NCI-H82 treated with DMSO at 0.1 percent for 48 hours (cell line): ENCODE data around the gene SLIT1.

ENCODE experiments used
- DNase-seq: peaks from one replicate; lab custom pipeline; 2025; ENCODE audit not compliant: unreplicated experiment; lab: John Stamatoyannopoulos, UW

The SLIT1 gene

DNA sequence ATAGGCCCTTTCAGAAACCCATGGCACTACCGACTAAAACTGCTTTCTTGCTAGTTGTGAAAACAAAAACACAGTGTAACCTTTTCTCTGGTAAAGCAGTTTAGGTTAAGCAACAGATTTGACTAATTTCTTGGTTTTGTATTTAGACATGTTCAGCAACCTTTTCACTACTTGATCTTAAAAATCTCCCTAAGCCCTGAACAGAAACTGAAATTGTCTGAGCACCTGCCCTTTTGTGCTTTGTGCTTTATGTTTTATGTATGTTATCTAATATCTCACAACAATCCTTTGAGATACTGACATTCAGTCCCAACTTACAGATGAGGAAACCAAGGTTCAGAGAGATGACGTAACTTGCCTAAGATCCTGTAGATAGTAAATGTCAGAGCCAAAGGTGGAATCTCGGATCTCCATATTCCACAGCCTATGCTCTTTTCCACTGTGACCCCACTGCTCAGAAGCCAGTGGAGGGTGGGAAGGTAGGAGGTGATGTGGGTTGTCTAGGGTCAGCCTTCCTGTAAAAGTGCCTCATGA lies 207.1 kb downstream of the SLIT1 start:
- DNase-seq: no peak

DNA sequence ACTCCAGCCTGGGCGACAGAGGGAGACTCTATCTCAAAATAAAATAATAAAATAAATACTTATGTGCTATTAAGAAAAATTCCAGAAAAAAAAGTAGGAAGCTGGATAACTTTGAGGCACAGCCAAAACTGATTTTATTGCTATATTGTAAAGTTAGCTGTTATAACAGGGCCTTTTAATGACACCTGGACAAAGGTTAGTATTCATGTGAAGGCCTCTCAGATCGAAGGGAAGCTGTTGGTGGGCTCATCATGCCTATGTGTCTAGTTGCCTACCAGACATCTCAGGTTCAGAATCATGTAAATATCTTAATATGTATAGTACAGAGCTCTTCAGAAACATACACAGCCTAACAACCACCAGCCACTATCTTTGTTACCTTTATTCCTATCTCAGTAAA lies 210.6 kb downstream of the SLIT1 start:
- no peak for DNase-seq

DNA sequence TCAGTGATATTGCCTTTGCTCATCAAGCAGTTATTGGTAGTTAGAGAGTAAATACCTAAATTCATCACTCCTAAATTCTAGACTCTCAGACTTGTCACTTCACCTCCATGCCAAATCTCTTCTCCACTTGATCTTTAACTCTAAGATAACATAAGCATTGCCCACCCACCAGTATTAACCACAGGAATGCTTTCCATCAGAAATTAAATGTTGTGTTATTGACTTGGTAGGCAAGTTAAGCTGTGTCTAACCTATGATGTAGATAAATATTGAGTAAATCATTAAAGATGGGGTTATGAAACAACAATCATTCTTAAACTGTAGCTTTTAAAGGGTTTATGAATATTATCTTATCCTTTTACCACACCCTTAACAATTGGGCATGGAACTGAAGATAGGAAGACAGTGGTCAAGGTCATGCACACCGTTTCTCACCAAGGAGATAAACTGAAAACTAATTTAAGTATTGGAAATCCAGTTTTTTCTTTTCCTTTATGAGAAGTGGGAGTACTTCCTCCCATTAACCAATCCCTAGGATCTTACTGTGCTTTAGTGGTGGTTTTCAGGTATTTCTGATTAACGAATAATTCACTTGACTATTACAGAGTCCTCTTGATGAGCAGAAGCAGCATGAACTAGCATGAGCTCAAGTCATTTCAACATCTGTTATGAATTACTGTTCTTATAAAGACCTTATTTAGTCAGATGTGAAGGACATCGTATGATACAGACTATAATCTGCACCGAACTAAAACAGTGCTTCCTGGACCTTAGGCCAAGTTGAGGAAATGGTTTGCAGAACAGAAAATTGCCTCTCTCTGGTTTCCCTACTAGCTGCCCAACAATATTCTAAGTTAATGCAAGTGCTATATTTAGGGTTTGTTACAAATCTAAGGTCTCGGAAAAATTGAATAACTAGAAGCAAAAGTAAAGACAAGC lies 211.7 kb downstream of the SLIT1 start:
- no peak for DNase-seq

DNA sequence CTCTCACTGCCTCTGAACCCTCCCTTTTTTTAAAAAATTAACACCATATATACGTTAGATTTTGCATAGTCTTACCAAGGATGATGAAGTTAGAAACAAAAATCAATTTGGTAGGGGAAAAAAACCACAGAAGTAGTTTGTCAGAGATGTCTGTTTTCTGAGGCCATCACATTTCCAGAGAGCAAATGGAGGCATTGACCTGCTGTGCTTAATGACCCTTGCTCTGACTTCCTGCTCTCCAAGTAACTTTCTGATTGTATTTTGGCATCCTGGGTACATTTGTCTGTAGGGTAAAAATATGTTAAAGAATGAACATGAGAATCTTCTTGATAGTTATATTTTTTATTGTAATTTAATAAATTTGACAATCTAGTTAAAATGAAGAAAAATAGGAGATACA lies 213.5 kb downstream of the SLIT1 start:
- DNase-seq: no peak

DNA sequence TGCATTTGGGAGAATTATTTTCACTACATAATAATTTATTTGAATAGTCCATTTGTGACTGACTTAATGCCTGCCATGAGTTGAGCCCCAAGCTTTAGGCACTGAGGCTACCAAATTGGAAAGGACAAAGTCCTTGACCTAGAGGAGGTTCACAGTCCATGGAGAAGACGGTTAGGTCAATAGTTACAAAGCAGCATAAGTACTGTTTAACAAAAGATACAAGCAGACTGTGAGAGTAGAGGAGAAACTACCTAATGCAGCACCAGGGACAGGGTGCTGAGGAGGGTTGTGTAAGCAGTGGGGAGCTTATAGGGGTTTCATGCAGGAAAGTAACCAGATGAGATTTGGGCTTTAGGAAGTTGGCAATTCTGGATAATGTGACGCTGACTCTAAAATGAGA lies 214.4 kb downstream of the SLIT1 start:
- no peak for DNase-seq

DNA sequence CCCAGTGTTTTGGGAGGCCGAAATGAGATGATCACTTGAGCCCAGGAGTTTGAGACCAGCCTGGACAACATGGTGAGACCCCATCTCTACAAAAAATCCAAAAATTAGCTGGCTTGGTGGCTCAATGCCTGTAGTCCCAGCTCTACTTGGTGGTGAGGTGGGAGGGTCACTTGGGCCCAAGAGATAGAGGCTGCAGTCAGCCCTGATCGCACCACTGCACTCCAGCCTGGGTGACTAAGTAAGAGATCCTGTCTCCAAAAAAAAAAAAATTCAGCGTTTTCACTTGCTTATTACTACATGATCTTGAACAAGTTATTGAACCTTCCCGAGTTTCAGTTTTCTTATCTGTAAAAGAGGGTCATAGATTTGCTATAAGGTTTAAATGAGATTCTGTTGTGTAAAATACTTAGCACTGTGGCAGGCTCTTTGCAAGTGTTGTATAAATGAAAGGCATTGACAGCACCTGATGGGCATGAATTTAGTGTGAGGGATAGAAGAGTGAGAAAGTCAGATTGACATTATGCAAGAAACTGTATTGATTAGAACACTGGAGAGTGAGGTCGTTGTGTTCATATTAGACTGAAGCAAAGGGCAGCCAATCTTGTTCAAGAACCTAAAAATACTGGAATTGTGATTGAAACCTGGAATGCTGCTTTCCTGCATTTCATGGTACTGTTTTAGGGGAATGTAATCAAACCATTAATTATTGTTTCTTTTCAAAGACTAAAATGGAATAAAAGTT lies 216.9 kb downstream of the SLIT1 start:
- no peak for DNase-seq

DNA sequence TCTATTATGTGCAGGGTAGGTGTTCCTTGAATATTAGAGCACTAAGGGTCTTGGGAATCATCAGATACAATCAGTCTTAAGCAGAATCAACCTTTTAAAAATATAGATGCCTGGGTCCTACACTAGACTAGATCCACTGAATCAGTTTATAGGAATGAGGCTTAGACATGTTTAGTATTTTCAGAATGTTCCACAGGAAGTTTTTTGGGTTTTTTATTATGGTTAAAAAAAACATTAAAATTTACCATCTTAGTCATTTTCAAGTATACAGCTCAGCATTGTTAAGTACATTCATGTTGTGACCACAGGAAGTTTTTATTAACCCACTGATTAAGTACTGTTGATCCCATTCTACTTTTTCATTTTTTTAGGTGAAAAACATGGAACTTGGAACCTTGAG lies 217.9 kb downstream of the SLIT1 start:
- no peak for DNase-seq

DNA sequence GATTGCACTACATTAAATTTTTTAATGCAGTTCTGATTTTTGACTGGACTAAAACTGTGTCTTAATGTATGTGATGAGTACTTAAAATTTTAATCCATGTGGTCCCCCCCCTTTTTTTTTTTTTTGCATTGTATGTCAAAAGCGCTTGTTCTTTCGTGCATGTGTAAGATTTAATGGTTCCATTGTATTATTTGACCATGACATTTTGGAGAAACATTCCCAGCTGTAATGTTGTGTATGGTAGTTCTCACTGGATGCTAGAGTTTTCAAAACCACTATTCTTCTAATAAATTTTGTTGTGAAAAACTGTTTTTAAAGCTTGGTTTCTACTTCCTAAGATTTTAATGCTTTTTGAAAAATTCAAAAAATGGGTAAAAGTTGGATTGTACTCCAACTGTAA lies 221.6 kb downstream of the SLIT1 start:
- DNase-seq: no peak

DNA sequence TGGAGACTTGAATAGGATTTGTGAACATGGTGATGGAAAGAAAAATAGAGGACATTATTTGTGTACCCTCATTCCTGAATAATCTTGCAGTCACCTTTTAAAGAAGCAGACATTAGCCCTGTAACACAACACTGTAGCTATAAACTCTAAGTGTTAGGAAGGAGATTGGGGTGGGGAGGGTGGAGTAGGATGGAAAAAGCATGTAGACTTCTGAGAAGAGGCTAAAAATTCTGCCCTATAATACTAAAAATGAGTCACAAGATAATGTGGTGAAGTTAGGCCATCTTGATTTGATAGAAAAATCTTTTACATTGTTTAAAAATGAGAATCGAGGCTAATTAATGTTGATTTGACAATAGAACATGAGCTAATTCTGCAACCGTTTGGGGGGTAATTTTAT lies 224.9 kb downstream of the SLIT1 start:
- no peak for DNase-seq

DNA sequence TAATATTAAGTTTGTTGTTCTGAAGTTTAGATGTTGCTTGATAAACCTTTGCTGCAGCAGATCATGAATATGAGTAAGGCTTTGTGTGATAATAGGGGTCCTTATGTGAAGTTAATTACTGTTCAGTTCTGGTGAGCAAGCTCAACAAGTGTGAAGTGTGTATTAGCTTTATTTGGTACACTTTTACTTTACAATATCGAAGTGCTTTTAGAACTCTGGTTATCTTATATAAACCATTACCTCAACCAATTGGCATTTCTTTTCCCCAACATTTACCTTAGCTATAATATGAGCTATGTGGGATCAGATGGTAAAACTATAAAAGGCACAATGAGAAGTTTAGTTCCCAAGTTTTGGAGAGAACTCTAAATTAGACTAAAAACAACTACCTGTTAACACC lies 226.0 kb downstream of the SLIT1 start:
- no peak for DNase-seq

DNA sequence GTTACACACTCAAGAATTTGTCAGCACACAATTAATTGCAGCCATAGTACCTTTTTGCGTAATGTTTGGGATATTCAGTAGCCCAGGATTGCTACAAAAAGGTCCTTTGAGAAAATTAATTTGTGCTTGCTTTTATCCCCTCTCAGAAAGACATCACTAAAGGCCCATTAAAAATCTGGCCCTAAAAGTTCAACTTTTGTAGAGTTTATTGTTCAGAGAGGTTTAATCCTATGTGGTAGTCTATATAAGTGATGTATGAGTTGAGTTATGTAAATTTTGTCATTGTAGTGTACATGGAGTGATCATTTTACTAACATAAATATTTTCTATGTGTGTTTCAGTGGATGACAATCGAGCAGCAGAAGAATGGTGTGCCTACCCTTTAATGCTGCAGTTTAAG lies 227.7 kb downstream of the SLIT1 start:
- no peak for DNase-seq

DNA sequence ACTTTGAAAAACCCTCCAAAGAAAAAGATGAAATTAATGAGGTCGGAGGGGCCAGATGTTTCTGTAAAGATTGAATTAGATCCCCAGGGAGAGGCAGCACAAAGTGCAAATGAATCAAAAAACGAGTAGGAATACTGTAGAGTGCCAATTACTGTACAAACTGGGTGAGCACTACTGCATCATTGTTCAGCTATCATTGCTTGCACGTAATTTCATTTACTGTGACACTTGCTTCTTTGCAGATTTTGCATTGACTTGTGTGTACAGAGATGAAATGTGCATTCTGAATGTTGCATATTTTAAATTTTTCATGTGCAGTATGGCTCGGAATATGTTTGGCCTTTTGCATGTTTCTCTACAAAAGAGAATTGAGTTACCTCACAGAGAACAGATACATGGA lies 230.0 kb downstream of the SLIT1 start:
- no peak for DNase-seq

DNA sequence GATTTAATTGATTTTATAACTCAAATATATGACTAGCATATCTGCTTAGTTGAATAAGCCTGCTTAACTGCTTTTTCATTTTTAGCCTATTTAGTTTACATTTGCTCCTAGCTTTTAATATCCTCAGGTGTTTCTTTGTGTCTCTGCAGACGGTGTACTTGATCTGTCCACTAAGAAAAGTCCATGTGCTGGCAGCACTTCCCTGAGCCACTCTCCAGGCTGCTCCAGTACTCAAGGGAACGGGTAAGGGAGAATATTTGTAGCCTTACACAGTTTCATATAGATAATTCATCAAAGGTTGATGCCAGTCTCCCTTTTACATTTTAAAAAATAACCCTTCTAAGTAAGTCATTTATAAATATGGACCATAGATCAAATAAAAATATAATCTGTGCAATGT lies 233.8 kb downstream of the SLIT1 start:
- no peak for DNase-seq

DNA sequence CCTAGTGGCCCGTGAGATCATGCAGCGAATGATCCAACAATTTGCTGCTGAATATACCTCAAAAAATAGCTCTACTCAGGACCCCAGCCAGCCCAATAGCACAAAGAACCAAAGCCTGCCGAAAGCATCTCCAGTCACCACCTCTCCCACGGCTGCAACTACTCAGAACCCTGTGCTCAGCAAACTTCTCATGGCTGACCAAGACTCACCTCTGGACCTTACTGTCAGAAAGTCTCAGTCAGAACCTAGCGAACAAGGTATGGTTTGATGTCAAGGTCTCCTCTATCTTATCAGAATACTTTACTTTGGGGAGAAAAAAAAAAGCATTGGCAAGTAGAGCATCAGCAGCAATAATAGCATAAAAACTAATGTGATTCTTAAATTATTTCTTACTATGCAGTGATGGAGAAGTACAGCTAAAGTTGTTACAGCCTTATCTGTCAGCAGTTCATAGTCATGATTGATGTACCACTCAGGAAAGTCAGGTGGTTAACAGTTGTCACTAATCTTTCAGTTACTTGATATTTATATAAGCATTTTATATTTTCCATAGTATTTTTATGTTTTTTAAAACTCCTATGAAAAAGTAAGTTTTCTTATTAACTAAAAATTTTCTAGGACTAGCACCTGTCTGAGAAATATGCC lies 236.6 kb downstream of the SLIT1 start:
- no peak for DNase-seq
